Smooth muscle cell (in vitro differentiated cells): ENCODE data around the gene RTCA. TPM values are rescaled to one million over a fixed set of nuclear protein-coding genes. Genes with fewer than 3 reads are reported as not detected.
"Not testable (repeated sequence)": the region's sequence is repeated elsewhere in the genome, so short reads cannot be mapped to it uniquely, and the experiment has no call there.

Source experiments
- DNase-seq: peaks from one replicate; lab custom pipeline; 2025; ENCODE audit not compliant: unreplicated experiment; lab: John Stamatoyannopoulos, UW
- H2AFZ ChIP-seq: fragments of 200-600 bp; sonication (generic); 2 replicates; pipeline ENCODE4 v1.6.0; 2016; ENCODE audit warnings: antibody characterized with exemption, low read depth, mild to moderate bottlenecking
- H3F3A ChIP-seq: fragments of 200-600 bp; sonication (generic); 2 replicates; pipeline ENCODE4 v1.6.0; 2017; ENCODE audit warnings: antibody characterized with exemption, low read depth
- H3K27ac ChIP-seq: fragments of 200-600 bp; sonication (generic); 2 replicates; pipeline ENCODE4 v1.5.1; 2016; ENCODE audit warnings: low read depth, mild to moderate bottlenecking
- H3K27me3 ChIP-seq: fragments of 200-600 bp; sonication (generic); 2 replicates; pipeline ENCODE4 v1.6.1; 2016; ENCODE audit warnings: low read depth, mild to moderate bottlenecking
- H3K36me3 ChIP-seq: fragments of 200-600 bp; sonication (generic); 2 replicates; pipeline ENCODE4 v1.5.1; 2016; ENCODE audit warnings: low read depth
- H3K4me1 ChIP-seq: fragments of 200-600 bp; sonication (generic); 2 replicates; pipeline ENCODE4 v1.5.1; 2016; ENCODE audit warnings: low read depth
- H3K4me2 ChIP-seq: fragments of 200-600 bp; sonication (generic); 2 replicates; pipeline ENCODE4 v1.6.0; 2016; ENCODE audit warnings: mild to moderate bottlenecking
- H3K4me3 ChIP-seq: fragments of 200-600 bp; sonication (generic); 2 replicates; pipeline ENCODE4 v1.5.1; 2016; ENCODE audit warnings: mild to moderate bottlenecking
- H3K79me2 ChIP-seq: fragments of 200-600 bp; sonication (generic); 2 replicates; pipeline ENCODE4 v1.6.0; 2016; ENCODE audit warnings: low read depth, mild to moderate bottlenecking
- H3K9ac ChIP-seq: fragments of 200-600 bp; sonication (generic); 2 replicates; pipeline ENCODE4 v1.6.0; 2016; ENCODE audit warnings: low read depth
- H3K9me3 ChIP-seq: fragments of 200-600 bp; sonication (generic); replicated peaks from 2 replicates; pipeline ENCODE4 v1.5.1; 2016; ENCODE audit warnings: low read depth
- H4K20me1 ChIP-seq: fragments of 200-600 bp; sonication (generic); 2 replicates; pipeline ENCODE4 v1.6.0; 2016; ENCODE audit warnings: low read depth
- CTCF ChIP-seq: fragments of 200-600 bp; sonication (generic); IDR thresholded peaks from 2 replicates; pipeline ENCODE4 v1.5.1; 2017; ENCODE audit warnings: borderline replicate concordance, mild to moderate bottlenecking, antibody characterized with exemption; ENCODE audit not compliant: insufficient read depth, poor library complexity, severe bottlenecking
- WGBS: methylation state at CpG from one replicate; pipeline ENCODE4 v1.1.7; 2016; ENCODE audit warnings: low lambda C conversion rate; 5-methylcytosine and 5-hydroxymethylcytosine counted together
- polyA plus RNA-seq: library from polyadenylated mRNA; unstranded; fragments of >200 nt; fragmentation: Nextera tagmentation; extraction: Ambion mirVana; gene quantifications from 2 replicates; pipeline ENCODE4 v1.2.1, GENCODE V29; 2016
- total RNA-seq: library from RNA; depleted of rRNA; stranded (reverse); fragments of >200 nt; gene quantifications from 2 replicates; pipeline ENCODE4 v1.2.3, GENCODE V29; 2014

RTCA gene
- total and polyA plus RNA-seq, 2 experiments from 2014 or later = 51.7 to 67.5 TPM

GRCh38 chr1:100292711-100293110, 26.7 kb downstream of the RTCA start:
- Histone ChIP-seq H3K36me3 (peaks cover 17% of the 10 kb centered on the region), H3K9me3 (no peaks in the 10 kb centered on the region), H3F3A (no peaks in the 10 kb centered on the region), H3K4me2 (no peak overlapping the region), H3K79me2 (no peaks in the 10 kb centered on the region), H4K20me1 (peaks cover 9% of the 10 kb centered on the region), H3K4me1 (no peaks in the 10 kb centered on the region), H3K9ac (no peak overlapping the region), H3K27me3 (no peaks in the 10 kb centered on the region), H3K27ac (no peak overlapping the region), H2AFZ (no peak overlapping the region), H3K4me3 (no peak overlapping the region)
- WGBS = 48% methylated on average over 1 of the region's 1 CpG
- DNase-seq = no peak
- no peak for TF ChIP-seq CTCF

- no peaks in the 10 kb centered on the region for H3K9me3 ChIP-seq
- H3K4me1 ChIP-seq = peaks cover 26% of the 10 kb centered on the region
- H3K4me2 ChIP-seq = no peak overlapping the region
- H3K4me3 ChIP-seq = no peak overlapping the region
- H2AFZ ChIP-seq = no peak overlapping the region
- peaks cover 13% of the 10 kb centered on the region for H3K36me3 ChIP-seq
- no peak overlapping the region for H3K27ac ChIP-seq
- H3K79me2 ChIP-seq = no peaks in the 10 kb centered on the region
- no peaks in the 10 kb centered on the region for H3K27me3 ChIP-seq
- DNase-seq = no peak
- no peak overlapping the region for H3K9ac ChIP-seq
- no peaks in the 10 kb centered on the region for H4K20me1 ChIP-seq
- H3F3A ChIP-seq = no peaks in the 10 kb centered on the region
- TF ChIP-seq CTCF = no peak
- 96% methylated on average over 8 of the region's 8 CpGs for WGBS
Observed at GRCh38 chr1:100296140-100296539, 30.1 kb downstream of the RTCA start.

- not testable (repeated sequence) for H3F3A ChIP-seq, H3K9me3 ChIP-seq, H3K79me2 ChIP-seq, H3K4me2 ChIP-seq, H3K9ac ChIP-seq, H3K27ac ChIP-seq, DNase-seq, H2AFZ ChIP-seq, H4K20me1 ChIP-seq, H3K27me3 ChIP-seq, H3K36me3 ChIP-seq, H3K4me3 ChIP-seq
- H3K4me1 ChIP-seq = peaks cover 29% of the 10 kb centered on the region
Observed at GRCh38 chr1:100296997-100297396, 31.0 kb downstream of the RTCA start.

- WGBS = 84% methylated on average over 4 of the region's 4 CpGs
- no peak for TF ChIP-seq CTCF
- Histone ChIP-seq H3F3A (no peaks in the 10 kb centered on the region), H3K9ac (no peak overlapping the region), H3K27me3 (no peaks in the 10 kb centered on the region), H3K27ac (no peak overlapping the region), H3K9me3 (no peaks in the 10 kb centered on the region), H4K20me1 (no peaks in the 10 kb centered on the region), H3K36me3 (peaks cover 3% of the 10 kb centered on the region), H3K4me3 (no peak overlapping the region), H3K4me1 (peaks cover 29% of the 10 kb centered on the region), H2AFZ (no peak overlapping the region), H3K4me2 (no peak overlapping the region), H3K79me2 (no peaks in the 10 kb centered on the region)
- no peak for DNase-seq
Observed at GRCh38 chr1:100298512-100298911, 32.5 kb downstream of the RTCA start.
